T-helper 1 cell (primary cell): ENCODE data around the gene CMTM7.
A peak's percentile ranks its signal among the peaks of the same experiment; 100 is the strongest.

Experiments
- DNase-seq, 5 donors: peaks; one replicate each; pipeline ENCODE4 v3.0.0-alpha.2; 2012 to 2020
- total RNA-seq, 4 donors: gene quantifications; one replicate each; lab custom pipeline; 2026; lab: John Stamatoyannopoulos, UW

The CMTM7 gene, protein sequence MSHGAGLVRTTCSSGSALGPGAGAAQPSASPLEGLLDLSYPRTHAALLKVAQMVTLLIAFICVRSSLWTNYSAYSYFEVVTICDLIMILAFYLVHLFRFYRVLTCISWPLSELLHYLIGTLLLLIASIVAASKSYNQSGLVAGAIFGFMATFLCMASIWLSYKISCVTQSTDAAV
- total RNA-seq, result 28.0 to 34.5 (median 29.4) reads per million in 4 donors

DNA sequence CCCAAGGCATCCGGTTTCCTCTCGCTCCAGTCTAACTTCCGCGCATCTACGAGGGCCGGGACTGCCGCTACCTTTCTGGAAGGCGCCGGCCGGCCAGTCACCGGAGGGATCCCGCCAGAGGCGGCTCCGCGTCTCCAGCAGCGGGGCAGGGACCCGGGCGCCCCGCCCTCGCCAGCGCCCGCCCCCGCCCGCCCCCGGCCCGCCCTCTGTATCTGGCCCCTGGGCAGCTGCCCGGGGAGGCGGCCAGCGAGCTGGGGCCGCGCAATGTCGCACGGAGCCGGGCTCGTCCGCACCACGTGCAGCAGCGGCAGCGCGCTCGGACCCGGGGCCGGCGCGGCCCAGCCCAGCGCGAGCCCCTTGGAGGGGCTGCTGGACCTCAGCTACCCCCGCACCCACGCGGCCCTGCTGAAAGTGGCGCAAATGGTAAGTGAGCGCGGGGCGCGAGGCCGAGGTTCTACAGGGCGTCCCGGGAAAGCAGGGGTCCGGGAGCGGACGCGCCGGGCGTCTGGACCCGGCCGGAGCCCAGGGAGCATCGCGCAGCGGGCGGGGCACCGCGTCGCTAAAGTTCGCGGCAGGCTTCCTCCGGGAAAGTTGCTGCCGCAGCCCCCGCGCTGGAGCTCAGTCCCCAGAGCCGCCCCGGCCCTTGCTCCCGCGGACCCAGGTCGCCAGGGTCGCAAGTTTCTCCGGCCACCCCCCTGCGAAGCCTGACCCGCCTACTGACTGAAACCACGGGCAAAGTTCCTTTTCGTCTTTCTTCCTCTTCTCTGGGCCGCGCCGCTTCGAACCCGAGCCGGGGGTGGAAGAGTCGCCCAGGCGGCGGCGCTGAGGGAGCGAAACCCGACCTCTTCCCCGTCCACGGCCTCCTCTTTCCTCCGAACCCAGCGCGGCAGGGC is at the start of gene CMTM7:
CMTM7 (plus strand) TSS at position 211 of the 893 bp plus-strand sequence; CDS start at position 265, 54 bp downstream.
- DNase-seq, result peak; percentile 55 to 68 (median 59)

DNA sequence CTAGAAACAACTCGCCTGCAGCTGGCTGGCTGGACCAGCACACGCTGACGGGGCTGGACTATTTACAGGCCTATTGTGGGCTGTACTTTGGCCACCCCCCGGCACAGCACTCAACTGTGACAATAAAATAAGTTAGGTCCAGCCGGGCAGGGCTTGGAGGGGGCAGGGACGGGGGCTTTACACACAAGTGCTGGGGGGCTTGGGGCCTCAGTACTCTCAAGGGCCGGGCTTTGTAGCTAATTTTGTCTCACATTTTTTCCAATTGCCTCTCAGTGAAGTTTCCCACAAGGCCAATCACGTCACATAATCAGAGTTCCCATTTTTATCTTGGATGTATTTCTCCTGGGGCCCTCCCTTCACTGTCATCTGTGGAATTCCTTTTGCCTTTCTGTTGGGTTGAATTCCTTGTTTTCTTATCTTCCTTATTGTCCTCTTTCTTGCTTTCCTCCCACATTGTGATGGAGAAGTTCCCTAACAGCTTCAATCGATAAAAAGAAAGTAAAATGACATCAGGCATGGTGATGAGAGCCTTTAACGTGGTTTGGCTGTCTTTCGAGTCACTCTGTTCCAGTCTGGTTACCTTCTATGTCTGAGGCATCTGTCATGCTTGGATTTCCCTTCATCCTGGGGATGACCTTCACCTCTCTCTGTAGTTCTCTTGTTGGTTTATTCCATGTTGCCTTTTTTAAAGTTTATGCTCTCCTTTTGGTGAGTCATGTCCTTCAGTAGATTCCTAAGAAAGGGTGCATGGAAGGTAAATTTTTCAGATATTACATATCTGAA is 44.1 kb upstream of the CMTM7 start:
- no peak for DNase-seq

DNA sequence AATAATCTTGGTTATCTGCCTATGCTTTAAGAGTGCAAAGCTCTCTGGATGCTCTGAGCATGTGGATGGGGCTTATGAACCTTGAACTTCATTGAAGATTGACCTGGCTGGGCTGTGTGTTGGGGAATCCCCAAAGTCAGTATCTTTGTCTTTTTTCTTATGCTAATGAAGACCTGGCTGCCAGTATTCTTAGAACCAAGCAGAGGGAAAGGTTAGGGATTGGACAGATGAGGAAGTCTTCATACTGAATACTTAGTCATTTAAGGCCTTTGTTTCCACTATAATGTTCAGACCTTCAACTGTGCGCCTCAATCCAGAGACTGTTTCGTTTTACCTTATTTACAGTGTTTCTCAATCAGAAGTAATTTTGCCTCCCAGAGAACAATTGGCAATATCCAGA is 42.5 kb upstream of the CMTM7 start:
- no peak for DNase-seq

DNA sequence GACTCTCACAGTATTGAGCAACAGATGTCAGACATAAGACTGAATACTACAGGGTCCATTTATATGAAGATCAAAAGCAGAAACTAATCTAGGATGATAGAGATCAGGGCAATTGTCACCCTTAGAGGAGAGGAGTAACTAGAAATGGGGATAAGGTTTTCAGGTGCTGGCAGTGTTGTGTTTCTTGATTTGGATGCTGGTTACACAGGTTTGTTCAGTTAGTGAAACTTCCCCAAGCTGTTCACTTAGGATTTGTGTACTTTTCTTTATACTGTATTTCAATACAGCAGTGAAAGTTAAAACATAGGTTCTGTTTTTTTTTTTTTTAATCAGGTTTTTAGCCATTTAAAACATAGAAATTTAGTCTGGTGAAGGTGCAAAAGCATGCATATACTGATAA is 39.1 kb upstream of the CMTM7 start:
- DNase-seq, result no peak

DNA sequence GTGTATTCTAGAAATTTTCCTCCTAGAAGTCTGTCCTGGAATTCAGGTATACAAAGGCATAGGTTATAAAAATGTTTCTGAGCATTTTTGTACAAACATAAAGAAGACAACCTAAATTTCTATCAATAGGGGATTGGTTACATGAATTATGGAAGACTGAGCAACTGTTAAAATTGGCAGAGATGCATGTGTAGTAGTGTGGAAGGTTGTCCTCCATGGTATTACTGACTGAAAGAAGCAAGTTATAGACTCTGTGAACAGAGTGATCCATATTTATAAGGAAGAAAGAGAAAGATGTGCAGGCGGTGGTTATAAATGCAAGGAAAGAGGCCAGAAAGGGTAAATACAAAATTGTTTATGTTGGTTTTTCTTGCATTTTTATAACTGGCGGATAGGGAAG is 38.3 kb upstream of the CMTM7 start:
- no peak for DNase-seq

DNA sequence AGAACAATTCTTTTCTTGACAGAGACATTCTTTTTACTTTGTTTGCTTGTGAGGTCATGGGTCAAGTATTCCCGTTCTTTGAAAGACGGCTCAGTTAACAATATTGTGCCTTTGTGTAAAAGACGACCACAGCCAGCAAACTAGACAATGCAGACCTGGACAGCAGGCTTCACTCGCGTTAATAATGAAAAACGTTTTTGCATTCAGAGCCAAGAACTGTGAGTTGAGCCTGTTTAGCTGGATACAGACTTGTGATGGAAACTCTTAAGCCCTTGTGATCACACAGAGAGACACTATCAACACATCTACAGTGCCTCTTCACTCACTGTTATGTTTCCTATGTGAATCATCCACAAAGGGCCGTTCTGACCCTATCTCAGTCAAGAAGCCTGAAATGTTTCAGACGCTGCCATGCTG is 37.3 kb upstream of the CMTM7 start:
- DNase-seq, result no peak

DNA sequence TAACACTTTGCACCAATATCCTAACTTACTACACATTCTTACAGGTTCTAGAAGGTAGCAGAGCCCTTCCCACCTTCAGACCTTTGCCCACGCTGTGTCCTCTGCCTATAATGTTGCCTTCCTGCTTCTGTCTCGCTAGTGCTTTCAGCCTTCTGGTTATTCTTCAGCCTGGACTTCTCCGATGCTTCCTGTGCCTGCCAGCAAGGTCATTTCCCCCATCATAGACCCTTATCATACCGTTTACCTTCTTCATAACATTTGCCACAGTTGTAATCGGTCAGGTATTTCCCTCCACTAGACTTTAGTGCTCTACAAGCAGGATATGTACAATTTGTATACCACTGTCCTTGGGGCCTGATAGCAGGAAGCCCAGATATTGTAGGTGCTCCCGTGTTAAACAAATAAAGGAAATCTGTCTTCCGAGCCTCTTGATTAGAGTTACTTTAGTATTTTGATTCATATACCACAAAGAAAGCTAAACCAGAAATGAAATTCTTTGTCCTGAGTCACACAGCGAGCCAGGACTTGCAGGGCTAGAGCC is 35.8 kb upstream of the CMTM7 start:
- DNase-seq, result no peak

DNA sequence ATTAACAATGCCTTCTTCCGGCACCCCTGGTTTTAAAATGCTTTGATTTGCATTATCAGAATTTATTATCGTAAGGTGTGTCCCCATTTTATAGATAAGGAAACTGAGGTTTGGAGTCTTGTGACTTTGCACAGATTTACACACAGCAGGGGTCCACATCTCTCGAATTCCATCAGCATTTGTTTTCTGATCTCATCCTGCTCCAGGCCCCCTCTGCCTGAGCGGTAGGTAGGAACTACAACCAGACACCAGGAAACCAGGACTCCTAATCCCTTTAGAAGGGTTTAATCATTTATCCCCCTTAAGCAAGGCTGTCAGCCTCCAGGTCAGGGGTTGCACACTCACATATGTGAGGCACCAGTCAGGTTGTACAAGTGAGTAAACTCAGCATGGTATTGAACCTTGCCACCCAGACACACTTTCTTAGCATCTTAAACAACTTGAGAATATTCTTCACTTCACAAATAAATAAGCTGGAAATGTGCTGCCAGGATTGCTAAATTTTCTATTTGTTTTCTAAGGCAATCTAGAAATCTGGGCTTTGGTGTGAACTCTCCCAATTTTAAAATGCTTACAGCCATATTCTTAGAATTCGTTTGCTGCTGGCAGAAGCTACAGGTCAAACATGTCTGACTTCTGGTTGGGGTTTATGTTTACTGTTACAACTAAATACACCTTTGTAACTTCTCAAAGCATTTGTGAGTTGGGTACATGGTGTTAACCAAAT is 31.7 kb upstream of the CMTM7 start:
- no peak for DNase-seq

DNA sequence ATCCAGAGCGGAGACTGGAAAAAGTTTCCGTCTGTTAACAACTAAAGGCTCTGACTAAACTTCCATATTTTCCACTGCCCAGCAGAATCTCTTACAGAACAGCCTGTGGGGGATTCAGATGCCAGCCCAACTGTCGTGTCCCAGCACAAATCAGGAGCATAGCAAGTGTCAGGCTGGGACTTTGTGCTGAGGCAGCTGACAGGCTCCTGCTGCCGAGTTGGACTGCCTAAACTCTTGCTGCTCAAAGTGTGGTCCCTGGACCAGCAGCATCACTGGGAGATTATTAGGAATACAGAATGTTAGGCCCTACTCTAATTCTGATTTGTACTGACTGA is 31.2 kb upstream of the CMTM7 start:
- no peak for DNase-seq

DNA sequence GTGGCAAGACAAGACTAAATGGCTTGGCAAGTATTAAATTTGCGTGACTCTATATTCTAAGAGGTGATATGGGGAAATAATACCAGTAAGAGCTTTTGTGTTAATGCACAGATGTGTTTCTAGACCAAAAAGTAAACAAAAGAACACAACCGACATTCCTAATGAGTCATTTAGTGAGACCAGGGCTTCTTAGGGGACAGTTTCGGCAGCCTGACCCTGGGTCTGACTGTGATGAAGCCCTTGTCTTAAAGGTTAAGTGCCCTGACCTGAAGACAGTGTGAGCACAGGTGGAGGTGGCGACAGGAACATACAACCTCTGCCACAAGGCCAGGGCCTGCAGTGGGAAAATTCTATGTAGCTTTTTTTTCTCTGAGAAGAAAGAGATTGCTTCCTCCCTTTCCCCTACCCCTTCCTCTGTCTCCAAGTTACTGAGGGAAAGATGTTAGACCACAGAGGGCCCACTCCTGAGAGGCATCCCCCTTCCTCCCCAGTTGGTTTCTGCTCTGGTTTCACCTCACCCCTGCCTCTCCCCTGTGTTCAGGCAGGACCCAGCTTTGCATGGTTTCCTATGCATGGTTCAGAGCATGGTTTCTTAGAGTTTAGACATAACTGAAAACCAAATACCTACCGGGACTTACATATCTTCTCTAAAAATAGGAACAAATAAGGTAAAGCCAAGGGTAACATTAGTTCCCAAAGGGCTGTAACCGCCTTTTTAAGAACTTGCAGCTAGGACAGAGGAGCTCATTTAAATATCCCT is 24.8 kb upstream of the CMTM7 start:
- DNase-seq, result no peak

DNA sequence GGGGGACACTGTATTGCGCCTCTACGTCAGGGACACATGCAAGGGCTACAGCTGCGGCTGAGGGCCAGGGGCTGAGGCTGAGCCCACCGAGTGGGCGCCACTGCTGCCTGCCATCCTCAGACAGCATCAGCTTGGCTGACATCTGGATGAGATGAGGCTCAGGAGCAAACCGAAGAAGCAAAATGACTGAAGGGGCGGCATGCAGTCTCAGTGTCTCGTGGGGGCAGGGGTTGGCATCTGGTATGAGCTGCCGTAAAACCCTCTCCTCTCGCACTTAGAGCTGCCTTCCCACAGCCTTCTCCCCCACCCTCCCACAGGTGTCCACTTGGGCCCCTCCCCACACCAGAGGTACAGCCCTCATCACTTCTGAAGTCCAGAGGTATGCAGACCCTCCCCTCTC is 24.2 kb upstream of the CMTM7 start:
- DNase-seq, result no peak

DNA sequence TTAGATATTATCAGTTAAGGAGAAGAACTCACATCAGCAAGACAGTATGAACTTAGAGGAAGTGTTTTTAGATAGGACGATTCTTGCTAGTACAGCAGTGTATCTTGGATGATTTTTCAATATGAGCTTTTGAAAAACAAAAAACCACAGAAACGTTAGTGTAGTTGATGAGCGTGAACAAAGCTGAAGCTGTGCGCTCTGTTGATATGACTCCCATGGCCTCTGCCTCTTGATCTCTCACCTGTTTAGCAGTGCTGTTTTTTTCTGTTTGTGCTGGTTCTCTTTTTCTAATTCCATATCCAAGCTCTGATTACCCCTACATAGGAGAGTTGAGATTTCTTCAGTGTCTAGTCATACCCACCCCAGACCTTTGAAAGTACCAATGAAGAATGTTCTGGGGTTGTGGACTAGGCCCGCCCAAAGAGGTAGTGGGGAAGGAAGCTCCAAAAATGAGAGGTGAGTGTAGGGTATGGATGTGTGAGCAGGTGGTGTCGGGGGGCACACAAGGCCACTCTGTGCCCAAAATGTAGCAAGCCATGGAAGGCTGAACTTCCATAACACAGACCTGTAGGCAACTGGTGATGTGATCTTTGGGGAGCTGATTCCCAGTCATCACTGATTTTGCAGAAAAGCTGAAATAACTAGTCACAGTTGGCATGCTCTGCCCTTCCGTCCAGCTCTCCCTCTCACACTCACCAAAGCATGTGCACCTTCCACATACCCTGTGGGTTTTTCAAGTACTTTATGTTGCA is 20.0 kb upstream of the CMTM7 start:
- DNase-seq, result peak in 2 of 5 donors; percentile 15 to 48

DNA sequence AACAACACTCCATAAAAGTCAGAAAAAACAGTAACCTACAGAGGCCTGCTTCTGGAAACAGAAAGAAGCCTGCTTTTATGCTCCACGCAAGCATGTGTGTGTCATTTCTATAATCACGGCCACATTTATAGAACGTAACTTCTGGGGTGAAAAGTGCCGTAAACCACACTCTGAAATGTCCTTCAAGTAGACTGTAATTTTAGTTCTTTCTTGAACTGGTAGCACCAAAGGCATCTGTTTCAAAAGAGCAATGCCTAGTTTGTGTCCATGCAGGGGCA is 19.5 kb upstream of the CMTM7 start:
- peak in 1 of 5 donors; percentile 22 for DNase-seq

DNA sequence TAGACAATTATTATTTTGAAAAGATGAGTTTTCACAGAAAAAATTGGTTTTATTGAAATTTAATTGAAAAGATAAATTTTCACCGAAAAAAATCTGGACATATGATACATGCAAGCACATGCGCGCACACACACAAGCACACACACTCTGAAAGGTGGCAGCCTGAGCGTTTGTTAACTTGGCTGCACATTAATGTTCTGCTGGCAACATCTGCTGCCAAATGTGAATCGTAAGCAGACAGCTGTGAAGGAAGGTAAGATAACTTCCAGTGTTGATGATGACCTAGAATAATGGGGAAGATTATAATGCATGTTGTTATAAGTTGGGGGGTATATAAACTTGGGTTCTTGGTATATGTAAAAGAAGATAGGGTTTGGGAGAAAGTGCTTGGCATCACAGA is 18.4 kb upstream of the CMTM7 start:
- DNase-seq, result no peak

DNA sequence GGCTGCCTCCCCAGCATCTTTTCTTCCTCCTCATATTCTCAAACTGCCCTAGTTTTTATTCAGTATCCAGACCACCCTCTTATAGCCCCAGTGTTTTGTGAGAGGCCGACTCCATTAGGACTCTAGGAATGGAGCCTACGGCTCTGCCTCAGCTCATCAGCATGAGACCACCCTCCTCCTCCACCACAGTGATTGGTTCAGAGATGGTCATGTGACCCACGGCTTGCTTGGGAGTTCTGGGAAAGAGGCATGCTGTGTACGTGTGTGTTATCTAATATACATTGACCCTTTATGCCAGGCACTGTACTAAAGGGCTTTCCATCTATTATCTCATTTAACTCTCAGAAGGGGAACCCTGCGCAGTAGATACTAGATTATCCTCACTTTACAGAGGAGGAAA is 17.8 kb upstream of the CMTM7 start:
- no peak for DNase-seq

DNA sequence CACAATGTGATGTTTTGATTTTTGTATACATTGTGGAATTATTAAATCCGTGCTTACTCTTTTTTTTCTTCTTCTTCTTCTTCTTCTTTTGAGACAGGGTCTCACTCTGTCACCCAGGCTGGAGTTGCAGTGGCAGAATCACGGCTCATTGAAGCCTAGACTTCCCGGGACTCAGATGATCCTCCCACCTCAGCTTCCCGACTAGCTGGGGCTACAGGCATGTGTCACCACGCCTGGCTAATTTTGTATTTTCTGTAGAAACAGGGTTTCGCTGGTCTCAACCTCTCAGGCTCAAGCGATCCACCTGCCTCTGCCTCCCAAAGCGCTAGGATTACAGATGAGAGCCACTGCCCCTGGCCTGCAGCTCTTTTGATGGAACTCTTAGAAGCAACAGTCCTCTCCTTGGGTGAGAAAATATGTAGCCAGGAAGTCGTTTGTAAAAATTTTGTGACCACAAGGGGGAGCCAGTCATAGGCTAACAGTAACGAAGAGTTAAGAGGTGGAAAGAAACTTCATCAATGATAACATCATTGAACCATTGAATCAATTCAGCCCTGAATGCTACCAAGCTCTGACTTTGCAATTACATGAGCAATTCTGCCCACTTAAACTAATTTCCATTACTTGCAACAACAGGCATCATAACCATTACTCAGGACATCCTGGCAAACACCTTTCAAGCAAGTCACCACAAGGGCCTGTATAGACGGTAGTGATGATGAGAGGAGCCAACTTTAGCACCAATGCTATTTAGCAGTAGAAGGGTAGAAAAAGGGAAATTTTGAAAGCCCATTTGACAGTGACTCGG is 16.7 kb upstream of the CMTM7 start:
- peak in 4 of 5 donors; percentile 39 to 81 (median 68) for DNase-seq

DNA sequence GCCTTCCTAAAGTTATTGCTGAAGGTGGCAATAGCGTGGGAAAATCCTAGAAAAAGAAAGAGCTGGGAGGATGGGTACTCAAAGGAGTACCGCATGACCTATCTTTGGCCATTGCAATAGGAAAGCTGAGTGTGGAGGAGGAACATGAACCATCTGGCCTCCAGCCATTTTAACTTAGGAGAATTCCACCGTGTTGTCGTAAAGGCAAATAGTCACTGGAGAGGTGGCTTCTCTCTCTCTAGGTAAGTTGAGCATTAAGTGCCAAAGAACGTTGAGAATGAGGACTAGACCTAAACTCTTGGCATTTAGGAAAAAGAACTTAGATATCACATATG is 16.1 kb upstream of the CMTM7 start:
- no peak for DNase-seq

DNA sequence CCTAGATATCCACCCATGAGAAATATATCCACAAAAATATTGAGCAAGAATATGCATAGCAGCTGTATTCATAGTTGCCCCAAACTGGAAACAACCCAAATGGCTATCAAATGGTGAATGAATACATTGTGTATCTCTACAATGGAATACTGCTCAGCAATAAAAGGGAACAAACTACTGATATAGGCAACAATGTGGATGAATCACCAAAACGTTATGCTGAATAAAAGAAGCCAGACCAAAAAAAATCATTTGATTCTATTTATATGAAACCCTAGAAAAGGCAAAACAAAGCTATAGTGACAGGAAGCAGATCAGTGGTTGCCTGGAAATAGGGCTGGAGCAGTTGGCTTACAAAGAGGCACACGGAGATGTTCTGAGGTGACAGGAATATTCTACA is 15.5 kb upstream of the CMTM7 start:
- DNase-seq, result no peak

DNA sequence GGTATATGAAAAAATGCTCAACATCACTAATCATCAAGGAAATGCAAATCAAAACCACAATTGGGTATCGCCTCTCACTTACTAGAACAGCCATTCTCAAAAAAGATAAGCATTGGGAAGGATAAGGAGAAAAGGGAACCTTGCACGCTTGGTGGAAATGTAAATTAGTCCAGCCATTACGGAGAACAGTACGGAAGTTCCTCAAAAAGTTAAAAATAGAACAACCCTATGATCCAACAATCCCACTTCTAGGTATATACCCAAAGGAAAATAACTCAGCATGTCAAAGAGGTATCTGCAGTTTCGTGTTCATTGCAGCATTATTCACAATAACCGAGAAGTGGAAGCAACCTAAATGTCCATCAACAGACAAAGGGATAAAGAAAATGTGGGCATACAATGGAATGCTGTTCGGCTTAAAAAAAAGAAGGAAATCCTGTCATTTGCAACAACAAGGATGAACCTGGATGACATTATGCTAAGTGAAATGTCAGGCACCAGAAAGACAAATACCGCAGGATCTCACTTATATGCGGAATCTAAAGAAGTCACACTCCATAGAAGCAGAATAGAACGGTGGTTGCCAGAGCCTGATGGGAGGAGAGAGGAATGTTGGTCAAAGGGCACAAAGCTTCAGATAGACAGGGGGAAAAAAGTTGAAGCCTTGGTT is 11.7 kb upstream of the CMTM7 start:
- DNase-seq, result no peak

DNA sequence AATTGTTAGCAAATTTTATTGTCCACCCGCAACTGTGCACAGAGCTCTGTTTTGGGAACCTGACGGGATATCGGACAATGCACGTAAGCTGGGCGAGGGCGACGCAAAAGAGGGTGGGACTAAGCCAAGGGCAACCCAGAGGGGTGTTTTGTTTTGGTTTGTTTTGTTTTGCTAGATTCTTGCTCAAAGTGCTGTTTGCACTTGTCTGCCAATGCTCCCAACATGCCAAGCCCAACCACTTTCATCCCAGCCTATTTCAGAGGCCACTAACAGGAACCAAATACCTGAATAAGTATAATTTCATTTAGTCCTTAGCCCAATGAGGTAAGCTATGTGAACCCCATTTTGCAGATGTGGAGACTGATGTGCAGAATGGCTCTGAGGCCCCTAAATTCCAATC is 9.7 kb upstream of the CMTM7 start:
- DNase-seq, result no peak
